Measurements from ENCODE around the gene IFFO2. TPM values are rescaled to one million over a fixed set of nuclear protein-coding genes. Genes with fewer than 3 reads are reported as not detected.

Gene IFFO2
- total and polyA plus RNA-seq, 8 donors: 13.8 to 24.0 (median 22.2) TPM

DNA sequence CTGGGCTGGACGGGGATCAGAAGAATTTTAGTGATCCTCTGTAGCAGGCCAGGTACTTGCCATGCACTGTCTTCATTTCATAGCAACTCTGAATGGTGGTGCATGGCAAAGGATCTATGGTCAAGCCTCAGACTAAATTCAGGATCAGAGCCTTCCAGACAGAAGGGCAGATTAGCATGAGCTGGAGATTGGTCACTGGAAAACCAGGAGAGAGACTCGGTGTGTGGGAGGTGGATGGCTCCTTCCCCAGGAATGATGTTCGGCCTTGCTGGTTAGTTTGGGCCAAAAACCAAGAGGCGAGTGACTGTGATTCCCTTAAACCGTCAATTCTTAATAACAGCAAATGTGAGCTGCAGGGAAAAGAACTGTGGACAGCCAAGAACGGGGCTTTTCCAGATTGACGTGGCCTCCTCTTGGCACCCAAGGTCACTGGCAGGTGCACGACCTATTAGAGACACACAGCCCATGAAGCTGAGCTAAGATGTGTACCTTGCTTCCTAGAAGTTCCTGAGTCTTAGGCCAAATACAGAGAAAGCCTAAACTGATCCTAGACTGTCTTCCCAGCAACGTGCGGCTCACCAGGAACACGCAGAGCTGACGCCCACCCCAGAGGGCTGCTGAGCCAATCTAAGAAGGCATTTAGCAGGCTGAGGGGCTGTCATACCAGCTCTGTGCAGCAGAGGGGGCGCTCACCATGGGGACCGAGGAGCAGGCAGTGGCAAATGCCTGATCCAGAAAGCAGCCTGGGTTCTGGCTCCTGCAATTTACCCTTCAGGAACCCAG, 72.6 kb downstream of the IFFO2 start:
- H3K4me3 ChIP-seq: no peak overlapping the region
- H3K27ac ChIP-seq: no peak overlapping the region
- DNase-seq (peak in 3 of 4 donors; percentile 43 to 64 (median 51)), ATAC-seq (peak; percentile 89)
- intact Hi-C loops (cut with DNase I): no loop called here
- H3K4me1 ChIP-seq: no peaks in the 10 kb centered on the region
- H3K36me3 ChIP-seq: peaks cover 0 to 51% of the 10 kb centered on the region in 2 donors
- H3K9me3 ChIP-seq: no peaks in the 10 kb centered on the region
- TF ChIP-seq, protein P1, sequence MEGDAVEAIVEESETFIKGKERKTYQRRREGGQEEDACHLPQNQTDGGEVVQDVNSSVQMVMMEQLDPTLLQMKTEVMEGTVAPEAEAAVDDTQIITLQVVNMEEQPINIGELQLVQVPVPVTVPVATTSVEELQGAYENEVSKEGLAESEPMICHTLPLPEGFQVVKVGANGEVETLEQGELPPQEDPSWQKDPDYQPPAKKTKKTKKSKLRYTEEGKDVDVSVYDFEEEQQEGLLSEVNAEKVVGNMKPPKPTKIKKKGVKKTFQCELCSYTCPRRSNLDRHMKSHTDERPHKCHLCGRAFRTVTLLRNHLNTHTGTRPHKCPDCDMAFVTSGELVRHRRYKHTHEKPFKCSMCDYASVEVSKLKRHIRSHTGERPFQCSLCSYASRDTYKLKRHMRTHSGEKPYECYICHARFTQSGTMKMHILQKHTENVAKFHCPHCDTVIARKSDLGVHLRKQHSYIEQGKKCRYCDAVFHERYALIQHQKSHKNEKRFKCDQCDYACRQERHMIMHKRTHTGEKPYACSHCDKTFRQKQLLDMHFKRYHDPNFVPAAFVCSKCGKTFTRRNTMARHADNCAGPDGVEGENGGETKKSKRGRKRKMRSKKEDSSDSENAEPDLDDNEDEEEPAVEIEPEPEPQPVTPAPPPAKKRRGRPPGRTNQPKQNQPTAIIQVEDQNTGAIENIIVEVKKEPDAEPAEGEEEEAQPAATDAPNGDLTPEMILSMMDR (IDR thresholded peaks at IDR 0.05): peak; percentile 86 to 88
- H3K27me3 ChIP-seq: no peaks in the 10 kb centered on the region

DNA sequence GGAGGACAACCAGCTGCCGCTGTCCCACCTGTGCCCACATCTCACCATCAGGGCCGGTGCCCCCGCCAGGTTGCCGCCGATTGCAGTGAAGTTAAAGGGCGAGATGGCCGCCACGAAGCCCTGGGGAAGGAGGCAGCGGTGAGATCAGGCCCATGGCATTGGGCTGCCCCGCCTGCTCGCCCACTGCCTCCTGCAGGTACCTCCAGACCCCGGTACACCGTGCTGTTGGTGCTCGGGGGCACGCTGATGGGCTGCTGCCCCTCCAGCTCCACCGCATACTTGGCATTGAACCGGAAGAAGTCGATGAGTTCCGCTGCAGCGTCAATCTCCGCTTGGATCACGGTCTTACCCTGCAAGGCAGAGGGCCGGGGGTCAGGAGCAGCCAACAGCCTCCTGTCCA, 73.4 kb downstream of the IFFO2 start:
- ATAC-seq: no peak
- H3K4me1 ChIP-seq: no peaks in the 10 kb centered on the region

DNA sequence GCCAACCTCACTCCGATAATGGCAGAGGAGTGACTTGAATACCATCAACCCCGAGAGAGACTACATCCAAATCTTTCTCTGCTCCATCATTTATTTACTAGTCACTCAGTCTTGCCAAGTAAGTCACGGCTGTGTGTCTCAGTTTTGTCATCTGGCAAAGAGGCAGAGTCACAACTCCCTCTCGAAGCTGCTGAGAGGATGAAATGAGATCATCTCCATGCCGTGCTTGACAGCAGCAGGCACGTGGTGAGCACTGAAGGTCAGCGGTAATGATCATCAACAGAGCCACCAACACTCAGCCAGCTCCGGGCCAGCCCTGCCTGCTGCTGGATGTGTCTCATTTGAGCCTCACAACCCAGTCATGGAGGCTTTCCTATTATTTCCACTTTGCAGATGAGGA, 74.0 kb downstream of the IFFO2 start:
- no peak for DNase-seq
- Histone ChIP-seq H3K36me3 (peaks cover 0 to 45% of the 10 kb centered on the region in 2 donors), H3K4me1 (no peaks in the 10 kb centered on the region), H3K27me3 (no peaks in the 10 kb centered on the region), H3K9me3 (no peaks in the 10 kb centered on the region), H3K27ac (no peak overlapping the region), H3K4me3 (no peak overlapping the region)
- no peak for ATAC-seq
- TF ChIP-seq, protein P1 (IDR thresholded peaks at IDR 0.05): no peak
- intact Hi-C loops (cut with DNase I): no loop called here

More for the DNA sequence above, 73.4 kb downstream of the IFFO2 start:
- Histone ChIP-seq H3K27me3 (no peaks in the 10 kb centered on the region), H3K4me3 (no peak overlapping the region), H3K27ac (no peak overlapping the region), H3K36me3 (peaks cover 0 to 45% of the 10 kb centered on the region in 2 donors), H3K9me3 (no peaks in the 10 kb centered on the region)
- no peak for DNase-seq
- TF ChIP-seq, protein P1 (IDR thresholded peaks at IDR 0.05): no peak
- intact Hi-C loops (cut with DNase I): no loop called here

DNA sequence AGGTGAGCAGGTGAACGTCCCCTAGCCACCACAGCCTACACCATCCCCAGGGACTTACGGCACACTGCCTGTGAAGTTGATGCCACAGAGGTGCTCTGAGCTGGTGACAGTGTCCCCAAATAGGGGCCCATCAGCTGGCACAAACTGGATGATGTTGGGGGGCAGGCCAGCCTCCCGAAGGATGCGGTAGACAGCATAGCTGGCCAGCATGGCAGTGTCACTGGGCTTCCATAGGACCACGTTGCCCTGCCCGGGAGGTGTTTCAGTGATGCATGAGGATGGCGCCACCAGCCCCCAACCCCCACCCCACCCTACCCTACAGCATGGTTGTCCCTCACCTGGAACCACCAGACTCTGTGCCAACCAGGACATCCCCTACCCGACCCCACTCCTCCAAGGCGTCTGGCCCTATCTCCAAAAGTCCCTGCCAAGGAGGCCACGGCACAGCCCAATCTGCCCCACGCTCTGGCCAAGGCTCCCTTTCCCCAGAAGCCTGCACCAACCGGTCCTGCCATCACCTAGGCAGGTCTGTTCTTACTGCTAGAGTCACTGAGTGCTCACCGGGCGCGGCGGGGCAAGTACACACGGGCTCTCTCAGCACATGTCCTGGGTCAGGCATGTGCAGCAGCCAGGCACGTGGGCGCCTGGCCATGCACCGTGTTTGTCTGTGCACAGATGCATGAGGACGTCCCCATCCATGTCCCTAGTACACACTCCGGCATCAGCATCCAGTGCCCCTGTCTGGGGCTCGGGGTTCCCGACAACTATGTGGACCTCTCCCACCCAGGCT, 74.6 kb downstream of the IFFO2 start:
- Histone ChIP-seq H3K4me1 (no peaks in the 10 kb centered on the region), H3K27me3 (no peaks in the 10 kb centered on the region), H3K9me3 (no peaks in the 10 kb centered on the region), H3K27ac (no peak overlapping the region), H3K36me3 (peaks cover 0 to 47% of the 10 kb centered on the region in 2 donors), H3K4me3 (no peak overlapping the region)
- intact Hi-C loops (cut with DNase I): no loop called here
- DNase-seq: no peak
- TF ChIP-seq, protein P1 (IDR thresholded peaks at IDR 0.05): no peak
- no peak for ATAC-seq

DNA sequence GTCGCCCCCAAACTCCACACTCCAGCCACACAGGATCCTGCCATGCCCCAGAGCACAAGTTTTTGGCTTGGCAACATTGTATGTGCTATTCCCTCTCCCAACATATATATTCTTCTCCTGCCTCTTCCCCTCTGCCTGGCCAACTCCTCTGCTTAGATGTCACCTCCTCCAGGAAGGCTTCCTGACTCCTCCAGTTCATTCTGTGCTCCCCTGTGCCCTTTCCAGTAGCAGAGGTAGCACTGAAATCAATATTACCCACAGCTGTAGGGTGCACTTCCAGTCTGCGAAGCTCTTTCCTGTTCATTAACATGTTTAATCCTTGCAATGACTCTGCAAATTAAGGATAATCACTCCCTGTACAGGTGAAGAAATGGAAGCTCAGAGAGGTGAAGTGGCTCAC, 75.3 kb downstream of the IFFO2 start:
- TF ChIP-seq, protein P1 (IDR thresholded peaks at IDR 0.05): no peak

More for the DNA sequence above, 75.3 kb downstream of the IFFO2 start:
- no peak for ATAC-seq
- Histone ChIP-seq H3K36me3 (peaks cover 0 to 45% of the 10 kb centered on the region in 2 donors), H3K9me3 (no peaks in the 10 kb centered on the region), H3K27me3 (no peaks in the 10 kb centered on the region), H3K27ac (no peak overlapping the region), H3K4me3 (no peak overlapping the region), H3K4me1 (no peaks in the 10 kb centered on the region)
- intact Hi-C loops (cut with DNase I): no loop called here
- no peak for DNase-seq
